ENCODE results near the gene CERS5.

CERS5 gene

GRCh38 chr12:50120521-50120920 lies 46.6 kb downstream of the CERS5 start:
- POLR2A ChIA-PET, result interaction anchor here (1.3 to 3.2 kb wide), 2 partner anchors 9 to 36 kb away, joined by 3 to 12 read pairs; partner anchors contain the start of gene COX14
- CTCF ChIA-PET, result interaction anchor here (0.6 to 0.9 kb wide), 2 partner anchors 8 to 12 kb away, joined by 4 read pairs; partner anchors contain the start of gene COX14
- no peak for TF ChIP-seq BHLHE40 (IDR thresholded peaks at IDR 0.05; ENCODE audit: borderline replicate concordance)
- no peak for TF ChIP-seq LEF1 (IDR thresholded peaks at IDR 0.05; ENCODE audit: borderline replicate concordance)
- TF ChIP-seq, protein P1, sequence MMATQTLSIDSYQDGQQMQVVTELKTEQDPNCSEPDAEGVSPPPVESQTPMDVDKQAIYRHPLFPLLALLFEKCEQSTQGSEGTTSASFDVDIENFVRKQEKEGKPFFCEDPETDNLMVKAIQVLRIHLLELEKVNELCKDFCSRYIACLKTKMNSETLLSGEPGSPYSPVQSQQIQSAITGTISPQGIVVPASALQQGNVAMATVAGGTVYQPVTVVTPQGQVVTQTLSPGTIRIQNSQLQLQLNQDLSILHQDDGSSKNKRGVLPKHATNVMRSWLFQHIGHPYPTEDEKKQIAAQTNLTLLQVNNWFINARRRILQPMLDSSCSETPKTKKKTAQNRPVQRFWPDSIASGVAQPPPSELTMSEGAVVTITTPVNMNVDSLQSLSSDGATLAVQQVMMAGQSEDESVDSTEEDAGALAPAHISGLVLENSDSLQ (IDR thresholded peaks at IDR 0.05), result no peak
- no peak for TF ChIP-seq HDGF (IDR thresholded peaks at IDR 0.05; ENCODE audit: borderline replicate concordance)
- no peak for TF ChIP-seq TARDBP (IDR thresholded peaks at IDR 0.05)
- no peak for TF ChIP-seq CTBP1 (IDR thresholded peaks at IDR 0.05; ENCODE audit: borderline replicate concordance)
- TF ChIP-seq FOXK2 (IDR thresholded peaks at IDR 0.05), result no peak
- TF ChIP-seq ARNT (IDR thresholded peaks at IDR 0.05), result no peak
- no peak for TF ChIP-seq SUZ12 (IDR thresholded peaks at IDR 0.05)
- TF ChIP-seq NFRKB (IDR thresholded peaks at IDR 0.05), result no peak
- no peak for TF ChIP-seq FOXM1 (IDR thresholded peaks at IDR 0.05; ENCODE audit: borderline replicate concordance)
- no peak for TF ChIP-seq ELF4 (IDR thresholded peaks at IDR 0.05)
- TF ChIP-seq L3MBTL2 (conservative IDR thresholded peaks at IDR 0.05), result no peak
- TF ChIP-seq FOXA1 (IDR thresholded peaks at IDR 0.05), result no peak
- DNase-seq (ENCODE audit: extremely low spot score), result no peak

- TF ChIP-seq TARDBP (IDR thresholded peaks at IDR 0.05), result no peak
- no peak for TF ChIP-seq SUZ12 (IDR thresholded peaks at IDR 0.05)
- DNase-seq (ENCODE audit: extremely low spot score), result no peak
- ChIA-PET CTCF (no interaction called here), POLR2A (no interaction called here)
Observed at GRCh38 chr12:50119387-50119786, 47.8 kb downstream of the CERS5 start.

GRCh38 chr12:50117057-50117622 lies 50.0 kb downstream of the CERS5 start:
- no peak for DNase-seq (ENCODE audit: extremely low spot score)
- TF ChIP-seq L3MBTL2 (conservative IDR thresholded peaks at IDR 0.05) (no peak), FOXM1 (IDR thresholded peaks at IDR 0.05; ENCODE audit: borderline replicate concordance) (no peak), BHLHE40 (IDR thresholded peaks at IDR 0.05; ENCODE audit: borderline replicate concordance) (no peak), FOXA1 (IDR thresholded peaks at IDR 0.05) (no peak), ARNT (IDR thresholded peaks at IDR 0.05) (no peak), NFRKB (IDR thresholded peaks at IDR 0.05) (no peak), CTBP1 (IDR thresholded peaks at IDR 0.05; ENCODE audit: borderline replicate concordance) (no peak)
- TF ChIP-seq, protein P1 (IDR thresholded peaks at IDR 0.05), result no peak
- POLR2A ChIA-PET, result interaction anchor here (1.2 to 1.7 kb wide), 2 partner anchors 32 to 50 kb away, joined by 7 to 8 read pairs; partner anchors contain the start of genes CERS5 and SMARCD1
- CTCF ChIA-PET, result no interaction called here

DNA sequence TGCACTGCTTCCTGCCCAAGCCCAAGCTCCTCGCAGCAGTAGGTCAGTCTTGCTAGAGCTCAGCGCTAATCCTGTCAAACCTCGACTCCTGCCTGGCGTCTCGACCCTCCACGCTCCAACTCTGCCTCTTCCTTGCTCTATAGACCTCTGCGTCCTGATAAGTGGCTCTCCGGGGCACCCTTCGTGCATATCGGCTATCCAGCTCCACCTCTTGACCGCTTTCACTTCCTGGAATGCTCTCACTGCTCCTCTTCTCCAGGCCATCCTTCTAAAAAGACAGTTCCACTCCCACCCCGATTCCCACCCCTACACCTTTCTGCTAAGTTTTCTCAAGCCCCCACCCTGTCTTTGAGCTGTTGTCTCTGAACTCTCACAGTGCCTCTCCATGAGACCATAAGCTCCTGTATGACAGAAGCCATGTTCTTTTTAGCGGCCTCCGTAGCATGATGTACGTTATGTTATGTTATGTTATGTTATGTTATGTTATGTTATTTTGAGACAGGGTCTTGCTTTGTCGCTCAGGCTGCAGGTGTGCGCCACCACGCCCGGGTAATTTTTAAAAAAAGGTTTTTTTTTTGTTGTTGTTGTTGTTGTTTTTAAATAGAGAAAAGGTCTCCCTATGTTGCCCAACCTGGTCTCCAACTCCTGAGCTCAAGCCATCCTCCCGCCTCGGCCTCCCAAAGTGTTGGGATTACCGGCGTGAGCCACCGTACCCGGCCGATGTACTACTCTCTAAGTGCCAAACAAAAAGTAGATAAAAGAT lies 54.5 kb downstream of the CERS5 start:
- POLR2A ChIA-PET, result interaction anchor here (0.8 to 4.6 kb wide), 19 partner anchors 9 to 652 kb away, joined by 3 to 56 read pairs (median 6); partner anchors contain the start of genes CERS5, GPD1, LIMA1 and RACGAP1
- peak; percentile 35 for DNase-seq (ENCODE audit: extremely low spot score)
- TF ChIP-seq LEF1 (IDR thresholded peaks at IDR 0.05; ENCODE audit: borderline replicate concordance), result no peak
- 0 out of 2 replicates have a peak, but pooled peaks have one; percentile 37 for TF ChIP-seq L3MBTL2 (conservative IDR thresholded peaks at IDR 0.05)
- CTCF ChIA-PET, result interaction anchor here (0.7 to 3.8 kb wide), 16 partner anchors 8 to 202 kb away, joined by 3 to 33 read pairs (median 4); partner anchors contain the start of genes CERS5, LIMA1 and SMARCD1

GRCh38 chr12:50111693-50112455 lies 55.3 kb downstream of the CERS5 start, which contains the start of gene COX14:
COX14 (plus strand) TSS chr12:50112236; CDS start chr12:50120044, 7,808 bp downstream.
- TF ChIP-seq, protein P1 (IDR thresholded peaks at IDR 0.05), result peak; percentile 97
- TF ChIP-seq NFRKB (IDR thresholded peaks at IDR 0.05) (no peak), ZNF384 (IDR thresholded peaks at IDR 0.05) (no peak), ELF4 (IDR thresholded peaks at IDR 0.05) (peak; percentile 90), HDGF (IDR thresholded peaks at IDR 0.05; ENCODE audit: borderline replicate concordance) (no peak), L3MBTL2 (conservative IDR thresholded peaks at IDR 0.05) (peak; percentile 76), SUZ12 (IDR thresholded peaks at IDR 0.05) (no peak)
- CTCF ChIA-PET, result interaction anchor here (0.6 to 3.8 kb wide), 24 partner anchors 8 to 230 kb away, joined by 3 to 33 read pairs (median 4); partner anchors contain the start of genes CERS5, LIMA1 and SMARCD1
- DNase-seq (ENCODE audit: extremely low spot score), result peak; percentile 97
- POLR2A ChIA-PET, result interaction anchor here (0.7 to 4.6 kb wide), 21 partner anchors 8 to 653 kb away, joined by 3 to 56 read pairs (median 6); partner anchors contain the start of genes CERS5, GPD1, LIMA1 and RACGAP1

DNA sequence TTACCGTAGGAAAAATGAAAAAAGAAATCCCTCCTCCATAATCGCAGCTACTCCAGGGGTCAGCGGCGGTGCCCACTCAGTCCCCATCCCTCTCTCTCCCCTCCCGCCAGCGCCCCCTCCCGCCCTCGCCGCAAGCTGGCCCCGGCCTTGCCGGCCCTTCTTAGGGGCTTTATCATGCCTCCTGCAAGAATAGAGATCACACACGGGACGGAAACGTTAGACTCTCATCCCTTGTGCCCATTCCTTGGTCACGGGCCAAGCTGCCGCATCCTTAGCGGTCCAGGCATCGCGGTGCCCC lies 55.8 kb downstream of the CERS5 start:
- TF ChIP-seq FOXM1 (IDR thresholded peaks at IDR 0.05; ENCODE audit: borderline replicate concordance) (no peak), ZNF384 (IDR thresholded peaks at IDR 0.05) (no peak), L3MBTL2 (conservative IDR thresholded peaks at IDR 0.05) (no peak)
- POLR2A ChIA-PET, result interaction anchor here (0.7 to 4.6 kb wide), 15 partner anchors 8 to 172 kb away, joined by 3 to 56 read pairs (median 6); partner anchors contain the start of genes CERS5, GPD1, LIMA1 and RACGAP1
- DNase-seq (ENCODE audit: extremely low spot score), result no peak
- CTCF ChIA-PET, result interaction anchor here (0.6 to 3.8 kb wide), 17 partner anchors 10 to 203 kb away, joined by 3 to 33 read pairs (median 5); partner anchors contain the start of genes CERS5 and SMARCD1

Measured in HEK293T (cell line).